ENCODE measurements around the gene CCDC9B. TPM values are rescaled to one million over a fixed set of nuclear protein-coding genes. Genes with fewer than 3 reads are reported as not detected.

CCDC9B gene
- total RNA-seq, 4 donors from 2014 or later = 28.0 to 105 (median 66.7) TPM

- Histone ChIP-seq H3K27me3 (no peaks in the 10 kb centered on the region), H3K36me3 (peaks cover 0 to 17% of the 10 kb centered on the region in 2 donors), H3K9me3 (no peaks in the 10 kb centered on the region), H3K4me3 (peak within 1 kb of the TSS; percentile 72 to 87), H3K4me1 (peaks cover 0 to 15% (median 5%) of the 10 kb centered on the region in 3 donors), H3K27ac (peak within 1 kb of the TSS in 2 of 4 donors; percentile 29 to 64)
- 8 to 9% methylated on average over 10 to 17 of the region's 57 CpGs for WGBS, 2 donors (ENCODE audit: low coverage in 1 of 2)
- TF ChIP-seq CTCF (IDR thresholded peaks at IDR 0.05) = no peak
- peak in 1 of 2 donors; percentile 13 for TF ChIP-seq POLR2A (IDR thresholded peaks at IDR 0.05)
- peak; percentile 97 for ATAC-seq
Observed at GRCh38 chr15:40382580-40383456, 42.1 kb upstream of the CCDC9B start, which contains the start of gene KNSTRN. TSS of gene KNSTRN (plus strand) at chr15:40382721. CDS start at chr15:40382836, 115 bp downstream.

- H3K4me1 ChIP-seq = peaks cover 0 to 15% (median 5%) of the 10 kb centered on the region in 3 donors
- TF ChIP-seq POLR2A (IDR thresholded peaks at IDR 0.05) (no peak), POLR2AphosphoS5 (IDR thresholded peaks at IDR 0.05) (no peak), CTCF (IDR thresholded peaks at IDR 0.05) (no peak), EP300 (IDR thresholded peaks at IDR 0.05) (no peak)
- H3K9me3 ChIP-seq = no peaks in the 10 kb centered on the region
- no peak for ATAC-seq
- H3K27me3 ChIP-seq = no peaks in the 10 kb centered on the region
- WGBS, 2 donors (ENCODE audit: low coverage in 1 of 2) = 84 to 92% methylated on average over 11 of the region's 11 CpGs
- H3K36me3 ChIP-seq = peaks cover 0 to 8% of the 10 kb centered on the region in 2 donors
- H3K27ac ChIP-seq = no peak overlapping the region
- no peak overlapping the region for H3K4me3 ChIP-seq
Observed at GRCh38 chr15:40381818-40382529, 41.2 kb upstream of the CCDC9B start.

GRCh38 chr15:40380636-40381035 lies 39.9 kb upstream of the CCDC9B start:
- ATAC-seq = no peak
- Histone ChIP-seq H3K27me3 (no peaks in the 10 kb centered on the region), H3K4me3 (no peak overlapping the region), H3K36me3 (no peaks in the 10 kb centered on the region), H3K4me1 (peaks cover 0 to 15% (median 5%) of the 10 kb centered on the region in 3 donors), H3K27ac (no peak overlapping the region), H3K9me3 (no peaks in the 10 kb centered on the region)
- TF ChIP-seq EP300 (IDR thresholded peaks at IDR 0.05) (no peak), POLR2AphosphoS5 (IDR thresholded peaks at IDR 0.05) (no peak), CTCF (IDR thresholded peaks at IDR 0.05) (no peak), POLR2A (IDR thresholded peaks at IDR 0.05) (no peak)
- WGBS, 2 donors (ENCODE audit: low coverage in 1 of 2) = 94% methylated on average over 5 of the region's 10 CpGs; no CpG with 5 or more reads in 1 of the 2 donors

GRCh38 chr15:40379853-40380252 lies 39.1 kb upstream of the CCDC9B start:
- Histone ChIP-seq H3K27me3 (no peaks in the 10 kb centered on the region), H3K27ac (no peak overlapping the region), H3K4me3 (no peak overlapping the region), H3K4me1 (peaks cover 0 to 15% (median 5%) of the 10 kb centered on the region in 3 donors), H3K36me3 (no peaks in the 10 kb centered on the region), H3K9me3 (no peaks in the 10 kb centered on the region)
- peak; percentile 59 for ATAC-seq
- 8 to 17% methylated on average over 4 of the region's 4 CpGs for WGBS, 2 donors (ENCODE audit: low coverage in 1 of 2)
- TF ChIP-seq CTCF (IDR thresholded peaks at IDR 0.05) (no peak), POLR2AphosphoS5 (IDR thresholded peaks at IDR 0.05) (no peak), EP300 (IDR thresholded peaks at IDR 0.05) (no peak), POLR2A (IDR thresholded peaks at IDR 0.05) (no peak)

All from gastroesophageal sphincter (tissue), 4 donors.